Fibroblast of the aortic adventitia (primary cell): Measurements from ENCODE around the gene CD44. TPM values are rescaled to one million over a fixed set of nuclear protein-coding genes. Genes with fewer than 3 reads are reported as not detected.
A peak's percentile ranks its signal among the peaks of the same experiment; 100 is the strongest.
"Not testable (repeated sequence)": the region's sequence is repeated elsewhere in the genome, so short reads cannot be mapped to it uniquely, and the experiment has no call there.

Experiments
- DNase-seq: peaks from one replicate; pipeline ENCODE4 v3.0.0-alpha.2; 2010; ENCODE audit warnings: low read depth
- H3K4me3 ChIP-seq: 2 replicates; pipeline ENCODE4 v1.5.1; 2011; ENCODE audit warnings: low read depth, mild to moderate bottlenecking, control low read depth, low read length, moderate library complexity
- total RNA-seq: library from RNA; depleted of rRNA; stranded (reverse); fragments of >200 nt; gene quantifications from 2 replicates; pipeline ENCODE4 v1.2.3, GENCODE V29; 2012; ENCODE audit warnings: low replicate concordance
- TF ChIP-seq, protein P1 (sequence below): IDR thresholded peaks from 2 replicates; pipeline ENCODE4 v1.5.1; 2011; ENCODE audit warnings: mild to moderate bottlenecking, low read length, control low read depth, inconsistent platforms; ENCODE audit not compliant: insufficient read depth

CD44 gene
- total RNA-seq, 1 donor, result 458 TPM

DNA sequence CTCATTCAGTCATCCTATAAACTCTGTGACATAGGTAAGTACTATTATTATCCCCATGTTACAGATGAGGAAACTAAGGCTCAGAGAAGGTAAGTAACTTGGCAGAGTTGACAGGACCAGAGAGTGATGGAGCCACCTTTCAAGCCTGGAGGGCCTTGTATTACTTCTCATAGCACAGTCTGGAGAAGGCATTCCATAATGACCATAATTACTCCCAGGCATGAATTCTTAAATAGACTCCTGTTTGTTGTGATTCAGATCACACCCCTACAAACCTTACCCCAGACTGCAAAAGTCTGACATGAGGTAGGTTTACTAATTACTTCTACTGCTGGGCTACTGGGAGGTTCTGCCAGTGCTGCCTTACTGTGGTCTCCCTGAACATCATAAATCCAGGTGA is 77.0 kb downstream of the CD44 start:
- TF ChIP-seq, protein P1, sequence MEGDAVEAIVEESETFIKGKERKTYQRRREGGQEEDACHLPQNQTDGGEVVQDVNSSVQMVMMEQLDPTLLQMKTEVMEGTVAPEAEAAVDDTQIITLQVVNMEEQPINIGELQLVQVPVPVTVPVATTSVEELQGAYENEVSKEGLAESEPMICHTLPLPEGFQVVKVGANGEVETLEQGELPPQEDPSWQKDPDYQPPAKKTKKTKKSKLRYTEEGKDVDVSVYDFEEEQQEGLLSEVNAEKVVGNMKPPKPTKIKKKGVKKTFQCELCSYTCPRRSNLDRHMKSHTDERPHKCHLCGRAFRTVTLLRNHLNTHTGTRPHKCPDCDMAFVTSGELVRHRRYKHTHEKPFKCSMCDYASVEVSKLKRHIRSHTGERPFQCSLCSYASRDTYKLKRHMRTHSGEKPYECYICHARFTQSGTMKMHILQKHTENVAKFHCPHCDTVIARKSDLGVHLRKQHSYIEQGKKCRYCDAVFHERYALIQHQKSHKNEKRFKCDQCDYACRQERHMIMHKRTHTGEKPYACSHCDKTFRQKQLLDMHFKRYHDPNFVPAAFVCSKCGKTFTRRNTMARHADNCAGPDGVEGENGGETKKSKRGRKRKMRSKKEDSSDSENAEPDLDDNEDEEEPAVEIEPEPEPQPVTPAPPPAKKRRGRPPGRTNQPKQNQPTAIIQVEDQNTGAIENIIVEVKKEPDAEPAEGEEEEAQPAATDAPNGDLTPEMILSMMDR, result no peak
- no peak for DNase-seq
- no peak overlapping the region for H3K4me3 ChIP-seq

DNA sequence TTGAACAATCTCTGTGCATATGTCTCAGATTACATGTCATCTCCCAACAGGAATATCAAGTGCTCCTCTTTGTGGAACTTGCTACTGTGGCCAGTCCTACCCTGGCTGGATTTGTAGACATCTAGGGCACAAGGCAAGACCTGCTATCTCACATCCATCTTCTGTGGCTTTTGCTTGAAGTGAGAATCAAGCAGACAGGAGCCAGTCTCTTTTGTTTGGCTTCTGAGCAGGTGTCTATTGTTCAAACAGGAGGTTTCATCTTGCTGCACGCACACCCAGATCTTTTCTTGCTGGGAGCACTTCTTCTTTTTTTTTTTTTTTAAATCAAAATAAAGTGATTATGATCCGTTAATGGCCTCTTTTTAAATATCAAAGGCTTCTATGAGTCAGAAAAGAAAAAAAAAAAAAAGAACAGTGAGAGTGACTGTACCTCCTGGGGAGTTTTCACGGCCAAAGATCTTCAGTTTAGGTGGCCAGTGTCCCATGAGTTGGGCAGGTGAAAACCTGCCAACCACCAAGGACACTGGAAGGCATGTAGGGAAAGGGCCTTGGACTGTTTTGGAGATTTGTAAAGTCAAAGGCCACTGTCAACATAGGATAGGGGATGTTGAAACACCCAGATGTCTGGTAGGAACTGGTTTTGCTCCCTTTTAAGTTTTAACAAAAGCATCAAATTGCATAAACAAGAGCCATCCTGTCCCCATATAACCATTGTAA is 78.1 kb downstream of the CD44 start:
- TF ChIP-seq, protein P1, result no peak
- no peak overlapping the region for H3K4me3 ChIP-seq
- DNase-seq, result no peak

DNA sequence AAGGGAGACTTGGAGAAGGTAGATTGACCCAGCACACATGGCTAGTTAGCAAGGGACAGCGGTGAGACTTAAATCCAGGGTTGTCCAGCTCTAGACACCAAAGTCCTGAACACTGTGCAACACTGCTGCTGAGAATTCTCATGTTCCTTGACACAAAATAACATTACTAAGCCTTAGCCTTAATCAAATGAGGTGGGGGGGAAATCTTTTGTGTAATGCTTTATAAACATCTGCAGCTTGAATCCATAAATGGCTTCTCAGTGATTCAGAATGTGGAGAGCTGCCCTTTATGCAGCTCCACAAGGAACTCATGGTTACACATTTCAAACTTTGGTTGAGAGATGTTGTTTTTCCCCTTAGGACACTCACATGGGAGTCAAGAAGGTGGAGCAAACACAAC is 80.0 kb downstream of the CD44 start:
- H3K4me3 ChIP-seq, result no peak overlapping the region
- DNase-seq, result peak; percentile 47
- TF ChIP-seq, protein P1, result no peak

DNA sequence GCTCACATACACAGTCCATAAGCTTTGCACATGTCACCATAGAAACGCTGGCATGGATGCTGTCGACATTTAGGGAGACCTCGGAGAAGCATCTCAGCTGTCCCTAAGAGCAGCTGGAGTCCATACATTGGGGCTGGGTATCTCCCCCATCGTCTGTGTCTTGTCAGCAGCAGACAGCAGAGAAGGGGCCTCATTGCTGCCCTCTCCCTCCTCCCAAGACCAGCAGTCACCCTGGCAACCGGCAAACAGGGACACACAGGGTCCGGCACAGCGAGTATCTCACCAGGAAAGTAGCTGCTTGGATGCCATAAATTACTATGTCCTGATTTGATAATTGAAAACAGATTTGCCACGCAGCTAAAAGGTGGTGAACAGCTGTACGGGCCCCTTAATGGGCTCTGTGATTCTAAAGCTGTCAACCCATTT is 84.4 kb downstream of the CD44 start:
- H3K4me3 ChIP-seq, result no peak overlapping the region
- TF ChIP-seq, protein P1, result no peak
- peak; percentile 47 for DNase-seq

DNA sequence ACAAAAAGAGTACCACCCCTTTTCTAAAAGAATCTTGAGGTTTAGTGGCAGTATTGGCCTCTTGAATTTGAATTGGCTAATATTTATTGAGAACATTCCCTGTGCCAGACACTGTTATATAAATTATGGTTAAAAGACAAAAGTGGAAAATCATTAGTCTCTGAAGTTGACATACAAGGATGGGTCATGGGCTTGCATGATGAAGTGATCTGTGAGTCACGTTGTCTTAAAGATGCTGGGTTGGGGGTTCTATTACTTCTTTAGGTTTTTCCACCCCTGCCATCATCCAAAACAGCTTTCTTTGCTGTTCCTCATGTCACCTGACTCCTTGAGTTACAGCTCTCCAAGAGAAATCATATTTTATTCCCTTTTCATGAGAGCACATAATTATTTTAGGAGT is 85.0 kb downstream of the CD44 start:
- no peak overlapping the region for H3K4me3 ChIP-seq
- DNase-seq, result no peak
- TF ChIP-seq, protein P1, result no peak

DNA sequence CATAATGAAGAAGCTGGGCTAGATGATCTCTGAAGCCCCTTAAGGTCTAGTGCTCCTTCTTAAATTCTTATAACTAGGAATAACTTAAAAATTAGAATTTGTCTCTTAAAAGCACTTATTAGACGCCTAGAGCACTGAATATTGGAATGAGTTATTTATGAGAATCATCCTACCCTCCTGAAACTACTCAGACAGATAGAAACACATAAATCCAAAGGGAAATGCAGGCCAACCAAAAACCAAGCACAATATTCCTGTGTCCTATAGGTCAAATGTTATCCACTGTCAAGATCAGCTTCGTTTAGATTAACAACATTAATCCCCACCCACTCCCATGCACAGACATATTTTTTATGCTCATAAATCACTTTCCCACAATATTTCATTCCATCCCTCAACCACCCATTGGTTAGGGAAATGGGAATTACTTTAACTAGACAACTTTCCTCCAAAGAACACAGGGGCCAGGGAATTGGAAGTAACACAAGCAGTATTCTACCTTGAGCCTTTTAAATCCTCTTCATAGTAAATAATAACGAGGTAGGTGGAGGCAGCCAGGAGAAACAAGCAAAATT is 87.1 kb downstream of the CD44 start:
- DNase-seq, result no peak
- TF ChIP-seq, protein P1, result no peak
- no peak overlapping the region for H3K4me3 ChIP-seq

DNA sequence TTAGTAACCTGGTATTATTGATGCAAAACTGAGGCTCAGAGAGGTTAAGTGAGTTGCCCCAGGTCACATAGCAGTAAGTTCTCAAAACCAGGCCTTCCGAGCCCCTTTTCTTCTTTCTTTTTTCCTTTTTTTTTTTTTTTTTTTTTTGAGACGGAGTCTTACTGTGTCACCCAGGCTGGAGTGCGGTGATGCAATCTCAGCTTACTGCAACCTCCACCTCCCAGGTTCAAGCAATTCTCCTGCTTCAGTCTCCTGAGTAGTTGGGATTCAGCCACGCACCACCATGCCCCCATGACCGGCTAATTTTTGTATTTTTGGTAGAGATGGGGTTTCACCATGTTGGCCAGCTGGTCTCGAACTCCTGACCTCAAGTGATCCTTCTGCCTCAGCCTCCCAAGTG is 87.8 kb downstream of the CD44 start:
- H3K4me3 ChIP-seq, DNase-seq: not testable (repeated sequence)
